ENCODE data around the gene HSPB2.
A peak's percentile ranks its signal among the peaks of the same experiment; 100 is the strongest.

DNA sequence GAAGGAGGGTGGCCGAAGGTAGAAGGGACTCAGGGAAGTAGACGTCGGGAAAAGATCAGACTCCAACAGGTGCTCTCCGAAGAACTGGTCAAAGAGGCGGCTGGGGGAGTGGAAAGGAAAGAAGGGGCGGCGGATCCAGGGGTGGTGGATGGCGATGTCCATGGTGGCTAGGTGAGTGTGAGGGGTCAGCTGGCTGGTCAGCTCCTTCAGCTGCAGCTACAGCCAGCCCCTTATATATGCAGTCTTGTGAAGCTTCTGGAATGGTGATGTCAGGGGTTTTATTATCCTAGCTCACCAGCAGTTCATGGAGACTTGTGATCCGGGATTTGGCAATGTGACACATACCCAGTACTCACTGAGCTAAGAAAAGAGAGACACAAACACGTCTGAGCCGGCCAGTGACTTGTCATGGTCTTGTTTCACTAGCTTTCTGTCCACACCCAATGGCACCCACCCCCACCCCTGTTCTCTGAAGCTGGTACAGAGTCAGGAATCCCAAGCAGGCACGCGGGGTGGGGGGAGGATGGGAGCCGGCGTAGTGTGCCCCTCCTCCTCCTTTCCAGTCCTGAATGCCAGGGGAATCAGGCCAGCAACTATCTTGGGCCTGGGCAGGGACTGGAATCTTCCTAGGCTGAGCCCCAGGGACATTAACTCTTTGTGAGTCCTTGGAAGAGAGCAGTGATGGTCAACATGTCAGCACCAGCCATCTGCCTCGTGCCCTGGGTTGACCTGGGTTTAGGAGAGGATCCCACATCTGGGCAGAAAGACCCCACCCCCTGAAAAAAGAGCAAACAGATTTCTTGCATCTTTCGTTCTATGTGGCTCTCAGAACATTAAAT lies 752 bp upstream of the HSPB2 start, which contains the start of gene CRYAB:
- TF ChIP-seq, protein P1, sequence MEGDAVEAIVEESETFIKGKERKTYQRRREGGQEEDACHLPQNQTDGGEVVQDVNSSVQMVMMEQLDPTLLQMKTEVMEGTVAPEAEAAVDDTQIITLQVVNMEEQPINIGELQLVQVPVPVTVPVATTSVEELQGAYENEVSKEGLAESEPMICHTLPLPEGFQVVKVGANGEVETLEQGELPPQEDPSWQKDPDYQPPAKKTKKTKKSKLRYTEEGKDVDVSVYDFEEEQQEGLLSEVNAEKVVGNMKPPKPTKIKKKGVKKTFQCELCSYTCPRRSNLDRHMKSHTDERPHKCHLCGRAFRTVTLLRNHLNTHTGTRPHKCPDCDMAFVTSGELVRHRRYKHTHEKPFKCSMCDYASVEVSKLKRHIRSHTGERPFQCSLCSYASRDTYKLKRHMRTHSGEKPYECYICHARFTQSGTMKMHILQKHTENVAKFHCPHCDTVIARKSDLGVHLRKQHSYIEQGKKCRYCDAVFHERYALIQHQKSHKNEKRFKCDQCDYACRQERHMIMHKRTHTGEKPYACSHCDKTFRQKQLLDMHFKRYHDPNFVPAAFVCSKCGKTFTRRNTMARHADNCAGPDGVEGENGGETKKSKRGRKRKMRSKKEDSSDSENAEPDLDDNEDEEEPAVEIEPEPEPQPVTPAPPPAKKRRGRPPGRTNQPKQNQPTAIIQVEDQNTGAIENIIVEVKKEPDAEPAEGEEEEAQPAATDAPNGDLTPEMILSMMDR (conservative IDR thresholded peaks at IDR 0.05; ENCODE audit: low read depth, low read length), result no peak
- TF ChIP-seq POLR2A (IDR thresholded peaks at IDR 0.05; ENCODE audit: low read depth, low read length), result peak; percentile 41; the same call in 1 of the 2 replicates
- TF ChIP-seq MAZ (IDR thresholded peaks at IDR 0.05; ENCODE audit: borderline replicate concordance, low read depth, low read length), result peak; percentile 85; the same call in 1 of the 2 replicates
- peak; percentile 54; the same call in 1 of the 2 replicates for TF ChIP-seq BHLHE40 (IDR thresholded peaks at IDR 0.05; ENCODE audit: low read depth, low read length)
- TF ChIP-seq, protein P2, sequence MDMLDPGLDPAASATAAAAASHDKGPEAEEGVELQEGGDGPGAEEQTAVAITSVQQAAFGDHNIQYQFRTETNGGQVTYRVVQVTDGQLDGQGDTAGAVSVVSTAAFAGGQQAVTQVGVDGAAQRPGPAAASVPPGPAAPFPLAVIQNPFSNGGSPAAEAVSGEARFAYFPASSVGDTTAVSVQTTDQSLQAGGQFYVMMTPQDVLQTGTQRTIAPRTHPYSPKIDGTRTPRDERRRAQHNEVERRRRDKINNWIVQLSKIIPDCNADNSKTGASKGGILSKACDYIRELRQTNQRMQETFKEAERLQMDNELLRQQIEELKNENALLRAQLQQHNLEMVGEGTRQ (IDR thresholded peaks at IDR 0.05; ENCODE audit: low read depth, low read length), result no peak
- no peak for TF ChIP-seq SMC3 (IDR thresholded peaks at IDR 0.05; ENCODE audit: low read depth, low read length)
- no peak for TF ChIP-seq MAFK (IDR thresholded peaks at IDR 0.05; ENCODE audit: low read depth, low read length)

Data from IMR-90 (cell line).